ENCODE results near the gene ISCU.

The ISCU gene

DNA sequence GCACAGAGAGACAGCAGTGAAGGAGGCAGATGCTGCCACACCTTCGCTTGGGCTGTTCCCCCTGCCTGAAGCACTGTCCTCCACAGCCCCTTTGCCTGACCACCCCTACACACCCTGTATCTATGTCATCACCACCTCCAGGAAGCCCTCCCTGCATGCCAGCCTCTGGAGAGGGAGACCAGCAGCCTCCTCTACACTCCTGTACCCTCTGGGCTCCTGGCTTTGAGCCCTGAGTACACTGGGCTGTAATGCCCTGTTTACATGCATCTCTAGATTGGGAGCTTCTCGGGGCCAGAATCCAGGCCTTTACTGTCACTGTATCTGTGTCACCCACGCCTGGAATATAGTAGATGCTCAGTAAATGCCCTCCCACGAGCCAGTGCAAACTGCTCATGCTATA, 41.3 kb downstream of the ISCU start:
- TF ChIP-seq, protein P1, sequence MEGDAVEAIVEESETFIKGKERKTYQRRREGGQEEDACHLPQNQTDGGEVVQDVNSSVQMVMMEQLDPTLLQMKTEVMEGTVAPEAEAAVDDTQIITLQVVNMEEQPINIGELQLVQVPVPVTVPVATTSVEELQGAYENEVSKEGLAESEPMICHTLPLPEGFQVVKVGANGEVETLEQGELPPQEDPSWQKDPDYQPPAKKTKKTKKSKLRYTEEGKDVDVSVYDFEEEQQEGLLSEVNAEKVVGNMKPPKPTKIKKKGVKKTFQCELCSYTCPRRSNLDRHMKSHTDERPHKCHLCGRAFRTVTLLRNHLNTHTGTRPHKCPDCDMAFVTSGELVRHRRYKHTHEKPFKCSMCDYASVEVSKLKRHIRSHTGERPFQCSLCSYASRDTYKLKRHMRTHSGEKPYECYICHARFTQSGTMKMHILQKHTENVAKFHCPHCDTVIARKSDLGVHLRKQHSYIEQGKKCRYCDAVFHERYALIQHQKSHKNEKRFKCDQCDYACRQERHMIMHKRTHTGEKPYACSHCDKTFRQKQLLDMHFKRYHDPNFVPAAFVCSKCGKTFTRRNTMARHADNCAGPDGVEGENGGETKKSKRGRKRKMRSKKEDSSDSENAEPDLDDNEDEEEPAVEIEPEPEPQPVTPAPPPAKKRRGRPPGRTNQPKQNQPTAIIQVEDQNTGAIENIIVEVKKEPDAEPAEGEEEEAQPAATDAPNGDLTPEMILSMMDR (IDR thresholded peaks at IDR 0.05; ENCODE audit: insufficient read depth, low read depth, low read length, missing control alignments): no peak
- H3K4me3 ChIP-seq (ENCODE audit: low read depth, low read length): no peak overlapping the region

DNA sequence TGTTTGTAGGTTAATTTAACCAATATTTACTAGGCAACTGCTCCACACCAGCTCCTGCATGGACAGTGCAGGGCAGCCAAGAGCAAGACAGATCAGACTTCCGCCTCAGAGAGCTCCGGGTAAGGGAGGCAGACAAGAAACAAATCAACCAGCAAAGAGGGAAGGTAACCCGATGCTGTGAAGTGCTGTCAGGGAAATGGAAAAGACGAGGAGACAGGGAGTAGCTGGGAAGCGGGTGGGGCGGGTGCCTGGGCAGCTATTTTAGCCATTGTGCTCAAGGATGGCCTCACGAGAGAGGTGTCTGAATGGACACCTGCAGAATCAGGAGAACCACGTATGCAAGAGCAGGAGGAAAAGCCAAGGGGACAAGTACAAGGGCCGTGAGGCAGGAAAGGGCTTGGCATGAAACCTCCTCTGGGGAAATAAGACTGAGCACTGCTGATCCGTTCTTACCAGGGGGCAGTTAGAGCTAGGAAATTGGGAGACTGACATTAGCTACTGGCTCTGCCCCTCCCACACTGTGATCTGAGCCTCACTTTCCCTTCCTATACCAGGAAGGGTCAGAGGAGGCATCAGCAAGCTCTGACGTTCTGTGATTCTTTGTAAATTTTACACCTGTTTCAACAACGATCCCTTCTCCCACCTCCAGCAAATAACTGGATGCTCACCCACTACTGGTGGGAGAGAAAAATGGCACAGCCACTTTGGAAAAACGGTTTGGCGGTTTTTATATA, 42.0 kb downstream of the ISCU start:
- DNase-seq (ENCODE audit: low read depth): no peak
- TF ChIP-seq, protein P1 (IDR thresholded peaks at IDR 0.05; ENCODE audit: insufficient read depth, low read depth, low read length, missing control alignments): no peak
- H3K4me3 ChIP-seq (ENCODE audit: low read depth, low read length): no peak overlapping the region

More for the DNA sequence above, 41.3 kb downstream of the ISCU start:
- no peak for DNase-seq (ENCODE audit: low read depth)

DNA sequence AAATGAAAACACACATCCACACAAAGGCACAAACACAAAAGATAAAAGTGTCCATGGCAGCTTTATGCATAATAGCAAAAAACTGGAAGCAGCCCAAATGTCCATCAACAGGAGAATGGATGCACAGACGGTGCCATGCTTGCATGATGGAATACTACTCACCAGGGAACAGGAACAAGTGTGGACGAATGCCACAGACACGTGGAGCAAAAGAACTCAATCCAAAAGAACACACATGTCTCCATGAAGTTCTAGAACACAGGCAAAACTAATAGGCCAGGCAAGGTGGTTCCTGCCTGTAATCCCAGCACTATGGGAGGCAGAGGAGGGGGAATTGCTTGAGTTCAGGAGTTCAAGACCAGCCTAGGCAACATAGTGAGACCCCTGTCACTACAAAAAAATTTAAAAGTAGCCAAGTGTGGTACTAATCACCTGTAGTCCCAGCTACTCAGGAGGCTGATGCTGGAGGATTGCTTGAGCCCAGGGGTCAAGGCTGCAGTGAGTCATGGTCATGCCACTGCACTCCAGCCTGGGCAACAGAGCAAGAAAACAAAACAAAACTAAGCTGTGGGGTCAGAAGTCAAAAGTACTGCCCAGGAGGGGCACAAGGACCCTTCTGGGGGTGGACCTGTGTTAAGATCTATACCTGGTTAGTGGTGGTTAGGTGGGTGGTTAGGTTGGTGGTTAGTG, 42.7 kb downstream of the ISCU start:
- H3K4me3 ChIP-seq (ENCODE audit: low read depth, low read length): no peak overlapping the region
- TF ChIP-seq, protein P1 (IDR thresholded peaks at IDR 0.05; ENCODE audit: insufficient read depth, low read depth, low read length, missing control alignments): no peak
- DNase-seq (ENCODE audit: low read depth): no peak

DNA sequence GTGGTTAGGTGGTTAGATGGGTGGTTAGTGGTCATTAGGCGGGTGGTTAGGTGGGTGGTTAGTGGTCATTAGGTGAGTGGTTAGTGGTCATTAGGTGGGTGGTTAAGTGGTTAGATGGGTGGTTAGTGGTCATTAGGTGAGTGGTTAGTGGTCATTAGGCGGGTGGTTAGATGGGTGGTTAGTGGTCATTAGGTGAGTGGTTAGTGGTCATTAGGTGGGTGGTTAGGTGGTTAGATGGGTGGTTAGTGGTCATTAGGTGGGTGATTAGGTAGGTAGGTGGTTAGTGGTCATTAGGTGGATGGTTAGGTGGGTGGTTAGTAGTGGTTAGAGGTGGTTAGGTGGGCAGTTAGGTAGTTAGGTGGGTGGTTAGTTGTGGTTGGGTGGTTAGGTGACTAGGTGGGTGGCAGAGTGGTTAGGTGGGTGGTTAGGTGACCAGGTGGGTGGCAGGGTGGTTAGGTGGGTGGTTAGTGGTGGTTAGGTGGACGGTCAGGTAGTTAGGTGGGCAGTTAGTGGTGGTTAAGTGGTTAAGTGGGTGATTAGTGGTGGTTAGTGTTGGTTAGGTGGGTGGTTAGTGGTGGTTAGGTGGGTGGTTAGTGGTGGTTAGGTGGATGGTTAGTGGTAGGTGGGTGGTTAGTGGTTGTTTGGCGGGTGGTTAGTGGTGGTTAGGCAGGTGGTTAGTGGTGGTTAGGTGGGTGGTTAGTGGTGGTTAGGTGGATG, 43.5 kb downstream of the ISCU start:
- TF ChIP-seq, protein P1 (IDR thresholded peaks at IDR 0.05; ENCODE audit: insufficient read depth, low read depth, low read length, missing control alignments): no peak
- DNase-seq (ENCODE audit: low read depth): no peak
- no peak overlapping the region for H3K4me3 ChIP-seq (ENCODE audit: low read depth, low read length)

DNA sequence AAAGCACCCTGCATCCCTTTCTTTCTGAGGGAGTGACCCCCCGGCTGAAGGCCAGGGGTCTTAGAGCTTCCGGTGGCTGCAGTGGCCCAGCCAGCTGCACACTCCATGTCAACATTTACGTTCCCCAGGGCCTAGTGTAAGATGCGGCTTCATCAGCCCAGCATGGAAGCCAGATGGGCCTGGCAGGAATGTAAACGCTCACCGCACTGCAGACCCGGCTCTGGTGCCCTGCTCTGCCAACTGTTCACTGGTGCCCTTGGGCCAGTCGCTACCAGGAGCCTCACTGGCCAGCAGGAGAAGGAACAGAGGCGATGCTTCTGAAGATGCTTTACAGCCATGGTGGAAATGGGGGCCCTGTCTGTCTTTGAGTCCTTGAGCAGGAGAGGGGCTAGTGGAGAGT, 44.1 kb downstream of the ISCU start:
- no peak for DNase-seq (ENCODE audit: low read depth)
- TF ChIP-seq, protein P1 (IDR thresholded peaks at IDR 0.05; ENCODE audit: insufficient read depth, low read depth, low read length, missing control alignments): no peak

DNA sequence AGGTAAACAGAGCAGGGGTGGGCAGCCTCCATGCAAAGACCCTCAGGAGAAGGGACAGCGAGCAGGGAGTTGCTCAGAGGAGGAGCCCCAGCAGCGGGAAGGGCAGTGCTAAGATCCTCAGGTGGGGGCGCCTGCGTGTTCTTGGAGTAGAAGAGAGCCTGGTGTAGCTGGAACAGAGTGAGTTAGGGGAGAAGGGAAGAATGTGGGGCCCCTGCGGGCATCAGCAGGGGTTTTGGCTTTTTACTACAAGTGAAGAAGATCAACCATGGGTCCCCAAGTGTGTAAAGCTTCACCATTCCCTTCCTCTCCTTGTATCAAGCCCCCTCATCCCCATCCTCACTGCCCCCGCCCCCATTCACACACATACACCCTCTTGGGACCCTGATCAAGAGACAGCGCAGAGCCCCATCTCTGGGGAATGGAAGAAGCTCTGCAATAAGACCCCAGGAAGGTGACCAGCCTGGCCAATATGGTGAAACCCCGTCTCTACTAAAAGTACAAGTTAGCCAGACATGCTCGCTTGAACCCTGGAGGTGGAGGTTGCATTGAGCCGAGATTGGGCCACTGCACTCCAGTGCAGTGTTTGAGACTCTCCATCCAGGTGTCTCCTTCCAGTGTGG, 45.7 kb downstream of the ISCU start:
- no peak overlapping the region for H3K4me3 ChIP-seq (ENCODE audit: low read depth, low read length)
- TF ChIP-seq, protein P1 (IDR thresholded peaks at IDR 0.05; ENCODE audit: insufficient read depth, low read depth, low read length, missing control alignments): no peak
- no peak for DNase-seq (ENCODE audit: low read depth)

More for the DNA sequence above, 44.1 kb downstream of the ISCU start:
- H3K4me3 ChIP-seq (ENCODE audit: low read depth, low read length): no peak overlapping the region
